Measurements from ENCODE around the gene CALM3. TPM values are rescaled to one million over a fixed set of nuclear protein-coding genes. Genes with fewer than 3 reads are reported as not detected.

Gene CALM3
- total and polyA plus RNA-seq, 2 of the 13 experiments (the other 11 are each of a cell fraction or from before 2014, with no cell fraction given): 239 to 258 TPM

- TF ChIP-seq ZNF430 (CRISPR knock-in tag; IDR thresholded peaks at IDR 0.05): peak; percentile 72; the same call in 1 of the 2 replicates
- peak; percentile 73; the same call in 1 of the 2 replicates for TF ChIP-seq TARDBP (CRISPR knock-in tag; IDR thresholded peaks at IDR 0.05)
- TF ChIP-seq ATF5 (CRISPR knock-in tag; IDR thresholded peaks at IDR 0.05; ENCODE audit: low read depth): no peak
- peak; percentile 35; the same call in 1 of the 2 replicates for TF ChIP-seq HCFC1 (IDR thresholded peaks at IDR 0.05; ENCODE audit: low read depth, low read length)
- TF ChIP-seq, protein P1, sequence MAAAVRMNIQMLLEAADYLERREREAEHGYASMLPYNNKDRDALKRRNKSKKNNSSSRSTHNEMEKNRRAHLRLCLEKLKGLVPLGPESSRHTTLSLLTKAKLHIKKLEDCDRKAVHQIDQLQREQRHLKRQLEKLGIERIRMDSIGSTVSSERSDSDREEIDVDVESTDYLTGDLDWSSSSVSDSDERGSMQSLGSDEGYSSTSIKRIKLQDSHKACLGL (CRISPR knock-in tag; IDR thresholded peaks at IDR 0.05): no peak
- TF ChIP-seq, protein P2, sequence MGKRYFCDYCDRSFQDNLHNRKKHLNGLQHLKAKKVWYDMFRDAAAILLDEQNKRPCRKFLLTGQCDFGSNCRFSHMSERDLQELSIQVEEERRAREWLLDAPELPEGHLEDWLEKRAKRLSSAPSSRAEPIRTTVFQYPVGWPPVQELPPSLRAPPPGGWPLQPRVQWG (CRISPR knock-in tag; IDR thresholded peaks at IDR 0.05; ENCODE audit: borderline replicate concordance, low read depth): no peak
- TF ChIP-seq REL (CRISPR knock-in tag; conservative IDR thresholded peaks at IDR 0.05): 0 out of 2 replicates have a peak, but pooled peaks have one; percentile 50
- peak; percentile 93 for TF ChIP-seq FOXK1 (CRISPR knock-in tag; IDR thresholded peaks at IDR 0.05; ENCODE audit: borderline replicate concordance, low read depth)
- TF ChIP-seq, protein P3, sequence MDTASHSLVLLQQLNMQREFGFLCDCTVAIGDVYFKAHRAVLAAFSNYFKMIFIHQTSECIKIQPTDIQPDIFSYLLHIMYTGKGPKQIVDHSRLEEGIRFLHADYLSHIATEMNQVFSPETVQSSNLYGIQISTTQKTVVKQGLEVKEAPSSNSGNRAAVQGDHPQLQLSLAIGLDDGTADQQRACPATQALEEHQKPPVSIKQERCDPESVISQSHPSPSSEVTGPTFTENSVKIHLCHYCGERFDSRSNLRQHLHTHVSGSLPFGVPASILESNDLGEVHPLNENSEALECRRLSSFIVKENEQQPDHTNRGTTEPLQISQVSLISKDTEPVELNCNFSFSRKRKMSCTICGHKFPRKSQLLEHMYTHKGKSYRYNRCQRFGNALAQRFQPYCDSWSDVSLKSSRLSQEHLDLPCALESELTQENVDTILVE (CRISPR knock-in tag; IDR thresholded peaks at IDR 0.05): peak; percentile 71; the same call in 1 of the 2 replicates
- TF ChIP-seq, protein P4, sequence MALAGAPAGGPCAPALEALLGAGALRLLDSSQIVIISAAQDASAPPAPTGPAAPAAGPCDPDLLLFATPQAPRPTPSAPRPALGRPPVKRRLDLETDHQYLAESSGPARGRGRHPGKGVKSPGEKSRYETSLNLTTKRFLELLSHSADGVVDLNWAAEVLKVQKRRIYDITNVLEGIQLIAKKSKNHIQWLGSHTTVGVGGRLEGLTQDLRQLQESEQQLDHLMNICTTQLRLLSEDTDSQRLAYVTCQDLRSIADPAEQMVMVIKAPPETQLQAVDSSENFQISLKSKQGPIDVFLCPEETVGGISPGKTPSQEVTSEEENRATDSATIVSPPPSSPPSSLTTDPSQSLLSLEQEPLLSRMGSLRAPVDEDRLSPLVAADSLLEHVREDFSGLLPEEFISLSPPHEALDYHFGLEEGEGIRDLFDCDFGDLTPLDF (CRISPR knock-in tag; IDR thresholded peaks at IDR 0.05): peak; percentile 64; the same call in 1 of the 2 replicates
- peak; percentile 86; the same call in 1 of the 2 replicates for TF ChIP-seq IRF2 (CRISPR knock-in tag; IDR thresholded peaks at IDR 0.05)
- peak; percentile 70 for TF ChIP-seq ZNF18 (CRISPR knock-in tag; IDR thresholded peaks at IDR 0.05; ENCODE audit: insufficient replicate concordance)
- no peak for TF ChIP-seq ZEB1 (IDR thresholded peaks at IDR 0.05; ENCODE audit: insufficient replicate concordance, low read depth)
- no peak for TF ChIP-seq HHEX (CRISPR knock-in tag; IDR thresholded peaks at IDR 0.05)
- TF ChIP-seq HDAC6 (IDR thresholded peaks at IDR 0.05; ENCODE audit: low read depth, low read length): no peak
- TF ChIP-seq, protein P5, sequence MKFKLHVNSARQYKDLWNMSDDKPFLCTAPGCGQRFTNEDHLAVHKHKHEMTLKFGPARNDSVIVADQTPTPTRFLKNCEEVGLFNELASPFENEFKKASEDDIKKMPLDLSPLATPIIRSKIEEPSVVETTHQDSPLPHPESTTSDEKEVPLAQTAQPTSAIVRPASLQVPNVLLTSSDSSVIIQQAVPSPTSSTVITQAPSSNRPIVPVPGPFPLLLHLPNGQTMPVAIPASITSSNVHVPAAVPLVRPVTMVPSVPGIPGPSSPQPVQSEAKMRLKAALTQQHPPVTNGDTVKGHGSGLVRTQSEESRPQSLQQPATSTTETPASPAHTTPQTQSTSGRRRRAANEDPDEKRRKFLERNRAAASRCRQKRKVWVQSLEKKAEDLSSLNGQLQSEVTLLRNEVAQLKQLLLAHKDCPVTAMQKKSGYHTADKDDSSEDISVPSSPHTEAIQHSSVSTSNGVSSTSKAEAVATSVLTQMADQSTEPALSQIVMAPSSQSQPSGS (CRISPR knock-in tag; IDR thresholded peaks at IDR 0.05): no peak; the same call in 1 of the 2 replicates
- TF ChIP-seq TOPORS (CRISPR knock-in tag; IDR thresholded peaks at IDR 0.05): peak; percentile 69; the same call in 1 of the 2 replicates
Measured at GRCh38 chr19:46600384-46601317, 479 bp upstream of the CALM3 start (continued).

Measured in HepG2 (cell line).